B cell (primary cell): Measurements from ENCODE around the gene TCEANC2. TPM values are rescaled to one million over a fixed set of nuclear protein-coding genes. Genes with fewer than 3 reads are reported as not detected.

Experiments used
- ATAC-seq: fragments of 200-7000 bp; cut with Tn5 transposase; one replicate; pipeline ENCODE4 v1.10.0; 2021; ENCODE audit warnings: low read depth, mild to moderate bottlenecking, moderate number of reproducible peaks, moderate library complexity
- CTCF ChIA-PET: fragments of 350-600 bp; sonication (Branson Sonifier 250); formaldehyde crosslinking; loops from one replicate; lab custom pipeline; 2021; ENCODE audit warnings: antibody characterized with exemption, inconsistent platforms; lab: Charles Lee
- POLR2A ChIA-PET: fragments of 350-600 bp; sonication (Branson Sonifier 250); formaldehyde crosslinking; loops from one replicate; lab custom pipeline; 2021; ENCODE audit warnings: antibody characterized with exemption; lab: Charles Lee
- DNase-seq: peaks from one replicate; pipeline ENCODE4 v3.0.0; 2013
- H2AFZ ChIP-seq: 2 replicates; pipeline ENCODE4 v1.6.1; 2012; ENCODE audit warnings: mild to moderate bottlenecking, low read depth, low read length; ENCODE audit not compliant: insufficient read depth, poor library complexity, severe bottlenecking
- H3K27ac ChIP-seq, 2 donors: 1 replicate in 1 of 2; 2 replicates in 1 of 2; pipeline ENCODE4 v1.5.1; 2012 to 2013; ENCODE audit warnings: low read length in 2 of 2, mild to moderate bottlenecking in 2 of 2, moderate library complexity in 1 of 2
- H3K27me3 ChIP-seq, 4 experiments: fragments of 200-600 bp in 1 of 4; sonication (generic) in 1 of 4; replicated peaks in 1 of 4; 1 replicate in 2 of 4; 2 replicates in 2 of 4; pipeline versions ENCODE4 v1.6.1 to v1.7.0; 2013 to 2016; ENCODE audit warnings: low read length in 3 of 4, mild to moderate bottlenecking in 2 of 4, mixed read lengths in 1 of 4, moderate library complexity in 1 of 4; ENCODE audit not compliant: insufficient read depth in 4 of 4, control insufficient read depth in 3 of 4; ENCODE audit errors: control extremely low read depth in 1 of 4
- H3K36me3 ChIP-seq, 2 experiments: replicated peaks in 1 of 2; 1 replicate in 1 of 2; 2 replicates in 1 of 2; pipeline versions ENCODE4 v1.6.1 to v1.7.1; 2013; ENCODE audit warnings: low read length in 1 of 2; ENCODE audit not compliant: insufficient read depth in 2 of 2, control insufficient read depth in 1 of 2; ENCODE audit errors: control extremely low read depth in 1 of 2, extremely low read depth in 1 of 2
- H3K4me1 ChIP-seq, 2 donors: fragments of 200-600 bp in 1 of 2; sonication (generic) in 1 of 2; 1 replicate in 1 of 2; 2 replicates in 1 of 2; pipeline versions ENCODE4 v1.5.1 to v1.6.1; 2013 to 2017; ENCODE audit warnings: low read length in 2 of 2; ENCODE audit not compliant: control insufficient read depth in 2 of 2, insufficient read depth in 2 of 2
- H3K4me2 ChIP-seq: replicated peaks from 2 replicates; pipeline ENCODE3; 2012; ENCODE audit warnings: mild to moderate bottlenecking, low read depth, low read length; ENCODE audit not compliant: poor library complexity, severe bottlenecking
- H3K4me3 ChIP-seq, 5 experiments: fragments of 200-600 bp in 1 of 5; sonication (generic) in 1 of 5; 1 replicate in 3 of 5; 2 replicates in 2 of 5; pipeline versions ENCODE4 v1.5.1 to v1.7.0; 2011 to 2016; ENCODE audit warnings: low read length in 4 of 5, mild to moderate bottlenecking in 4 of 5, low read depth in 2 of 5, control low read depth in 1 of 5, moderate library complexity in 1 of 5; ENCODE audit not compliant: insufficient read depth in 1 of 5; ENCODE audit errors: control extremely low read depth in 1 of 5, extremely low read depth in 1 of 5
- H3K79me2 ChIP-seq: fragments of 200-600 bp; sonication (generic); one replicate; pipeline ENCODE4 v1.6.0; 2016; ENCODE audit warnings: low read length; ENCODE audit not compliant: control insufficient read depth, insufficient read depth
- H3K9ac ChIP-seq: fragments of 200-600 bp; sonication (generic); 2 replicates; pipeline ENCODE4 v1.6.1; 2017; ENCODE audit warnings: mild to moderate bottlenecking, low read length, moderate library complexity
- H3K9me3 ChIP-seq, 3 donors: one replicate each; pipeline versions ENCODE4 v1.6.1 to v1.7.1; 2013; ENCODE audit warnings: low read length in 2 of 3; ENCODE audit not compliant: control insufficient read depth in 2 of 3, insufficient read depth in 1 of 3; ENCODE audit errors: control extremely low read depth in 1 of 3
- H4K20me1 ChIP-seq: 2 replicates; pipeline ENCODE4 v1.6.0; 2012; ENCODE audit warnings: mild to moderate bottlenecking, low read length; ENCODE audit not compliant: insufficient read depth, control insufficient read depth, poor library complexity, severe bottlenecking
- H3K27ac Mint-ChIP-seq: one replicate; pipeline ENCODE4 v1.8.0; 2021; ENCODE audit warnings: mixed read lengths
- H3K27me3 Mint-ChIP-seq: one replicate; pipeline ENCODE4 v1.8.0; 2021; ENCODE audit warnings: mixed read lengths
- H3K4me1 Mint-ChIP-seq: one replicate; pipeline ENCODE4 v1.8.0; 2021; ENCODE audit warnings: mixed read lengths
- H3K4me3 Mint-ChIP-seq: one replicate; pipeline ENCODE4 v1.8.0; 2021; ENCODE audit warnings: mixed read lengths
- H3K9me3 Mint-ChIP-seq: one replicate; pipeline ENCODE4 v1.8.0; 2022; ENCODE audit warnings: mixed read lengths; ENCODE audit not compliant: insufficient read depth
- EZH2 ChIP-seq: IDR thresholded peaks from 2 replicates; pipeline ENCODE4 v1.6.1; 2012; ENCODE audit warnings: borderline replicate concordance, low read depth, mild to moderate bottlenecking, moderate library complexity, low read length; ENCODE audit not compliant: insufficient read depth, poor library complexity, severe bottlenecking
- WGBS: methylation state at CpG from one replicate; pipeline ENCODE4 v1.1.5; 2013; ENCODE audit warnings: missing lambda C conversion rate; ENCODE audit not compliant: insufficient coverage; 5-methylcytosine and 5-hydroxymethylcytosine counted together
- intact Hi-C: fragments of 100-400 bp; cut with micrococcal nuclease; formaldehyde crosslinking; loops from one replicate; pipeline ENCODE4 v1.10.0; 2022
- polyA plus RNA-seq: library from polyadenylated mRNA; depleted of rRNA; stranded (reverse); fragments of >200 nt; gene quantifications from 2 replicates; pipeline ENCODE4 v1.2.3, GENCODE V29; 2012
- total RNA-seq, 2 donors: library from RNA; stranded (reverse); fragments of 120-200 nt in 1 of 2; gene quantifications; 1 replicate in 1 of 2; 2 replicates in 1 of 2; pipeline versions ENCODE4 v1.2.3 to v1.2.4, GENCODE V29; 2013 to 2022
- TF ChIP-seq, protein P1 (sequence below): fragments of 200-600 bp; IDR thresholded peaks from one replicate; pipeline ENCODE4 v1.8.0; 2022; ENCODE audit warnings: antibody characterized with exemption, mild to moderate bottlenecking

The TCEANC2 gene
- total and polyA plus RNA-seq, 2 donors (not counting 1 experiment from before 2014, with no cell fraction given), result 8.0 to 15.9 TPM

DNA sequence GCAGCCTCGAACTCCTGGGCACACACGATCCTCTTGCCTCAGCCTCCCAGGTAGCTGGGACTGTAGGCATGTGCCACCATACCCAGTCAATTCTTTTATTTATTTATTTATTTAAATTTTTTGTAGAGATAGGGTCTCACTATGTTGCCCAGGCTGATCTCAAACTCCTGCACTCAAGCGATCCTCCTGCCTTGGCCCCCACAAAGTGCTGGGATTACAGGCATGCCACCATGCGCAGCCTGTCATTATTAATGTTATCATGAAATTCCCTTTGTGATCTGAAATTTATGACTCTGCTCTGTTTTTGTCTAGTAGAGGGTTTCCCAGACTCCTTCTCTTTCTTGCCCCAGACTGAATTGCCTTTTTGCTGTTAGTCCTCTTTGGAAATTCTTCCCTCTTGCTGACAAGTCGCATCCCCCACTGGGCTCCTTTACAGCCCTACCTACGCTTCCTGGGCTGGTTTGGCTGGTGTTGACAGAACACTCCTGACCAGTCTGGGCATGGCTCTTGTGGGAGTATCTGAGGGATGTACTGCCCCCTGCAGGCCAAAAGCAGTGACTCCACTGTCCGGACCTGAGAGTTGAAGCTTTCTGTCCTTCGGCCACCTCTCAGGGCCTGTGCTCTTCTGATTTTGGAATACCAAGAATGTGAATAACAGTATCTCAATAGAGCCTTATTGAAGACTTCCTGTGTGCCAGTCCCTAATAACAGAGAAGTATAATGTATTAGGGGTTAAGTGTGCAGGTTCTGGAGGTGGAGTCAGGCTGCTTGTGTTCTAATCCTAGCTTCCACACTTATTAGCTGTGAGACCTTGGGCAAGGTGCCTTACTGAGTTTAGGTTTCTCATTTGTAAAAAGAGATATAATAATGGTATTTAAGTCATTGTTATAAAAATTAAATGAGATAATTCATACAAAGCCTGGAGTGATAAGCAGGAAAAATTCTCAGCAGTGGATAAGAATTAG is 28.2 kb downstream of the TCEANC2 start:
- no peak overlapping the region for H3K27ac ChIP-seq
- WGBS, result 94% methylated on average over 2 of the region's 8 CpGs
- H3K9me3 ChIP-seq, result no peaks in the 10 kb centered on the region
- Mint-ChIP-seq H3K9me3 (no peaks in the 10 kb centered on the region), H3K27ac (no peak overlapping the region), H3K4me1 (peaks cover 4% of the 10 kb centered on the region), H3K27me3 (no peaks in the 10 kb centered on the region), H3K4me3 (no peak overlapping the region)
- no peaks in the 10 kb centered on the region for H3K4me1 ChIP-seq
- no peak overlapping the region for H3K9ac ChIP-seq
- ChIA-PET POLR2A (no interaction called here), CTCF (interaction anchor here (0.8 to 2.5 kb wide), 7 partner anchors 8 to 408 kb away, joined by 3 to 19 read pairs (median 6); no protein-coding TSS in a partner anchor)
- no peak overlapping the region for H2AFZ ChIP-seq
- no peak for TF ChIP-seq EZH2
- TF ChIP-seq, protein P1, sequence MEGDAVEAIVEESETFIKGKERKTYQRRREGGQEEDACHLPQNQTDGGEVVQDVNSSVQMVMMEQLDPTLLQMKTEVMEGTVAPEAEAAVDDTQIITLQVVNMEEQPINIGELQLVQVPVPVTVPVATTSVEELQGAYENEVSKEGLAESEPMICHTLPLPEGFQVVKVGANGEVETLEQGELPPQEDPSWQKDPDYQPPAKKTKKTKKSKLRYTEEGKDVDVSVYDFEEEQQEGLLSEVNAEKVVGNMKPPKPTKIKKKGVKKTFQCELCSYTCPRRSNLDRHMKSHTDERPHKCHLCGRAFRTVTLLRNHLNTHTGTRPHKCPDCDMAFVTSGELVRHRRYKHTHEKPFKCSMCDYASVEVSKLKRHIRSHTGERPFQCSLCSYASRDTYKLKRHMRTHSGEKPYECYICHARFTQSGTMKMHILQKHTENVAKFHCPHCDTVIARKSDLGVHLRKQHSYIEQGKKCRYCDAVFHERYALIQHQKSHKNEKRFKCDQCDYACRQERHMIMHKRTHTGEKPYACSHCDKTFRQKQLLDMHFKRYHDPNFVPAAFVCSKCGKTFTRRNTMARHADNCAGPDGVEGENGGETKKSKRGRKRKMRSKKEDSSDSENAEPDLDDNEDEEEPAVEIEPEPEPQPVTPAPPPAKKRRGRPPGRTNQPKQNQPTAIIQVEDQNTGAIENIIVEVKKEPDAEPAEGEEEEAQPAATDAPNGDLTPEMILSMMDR, result peak; percentile 74
- no peak overlapping the region for H3K4me2 ChIP-seq
- H4K20me1 ChIP-seq, result no peaks in the 10 kb centered on the region
- H3K4me3 ChIP-seq, result no peak overlapping the region
- H3K36me3 ChIP-seq, result peaks cover 0 to 10% of the 10 kb centered on the region in 2 experiments
- intact Hi-C loops, result no loop called here
- ATAC-seq, result peak; percentile 69
- H3K79me2 ChIP-seq, result no peaks in the 10 kb centered on the region
- H3K27me3 ChIP-seq, result no peaks in the 10 kb centered on the region
- DNase-seq, result peak; percentile 61

- Histone ChIP-seq H3K9me3 (no peaks in the 10 kb centered on the region), H3K27ac (no peak overlapping the region), H2AFZ (no peak overlapping the region), H3K4me2 (no peak overlapping the region), H3K9ac (no peak overlapping the region), H3K79me2 (no peaks in the 10 kb centered on the region), H3K27me3 (no peaks in the 10 kb centered on the region), H3K4me1 (no peaks in the 10 kb centered on the region), H3K4me3 (no peak overlapping the region), H4K20me1 (no peaks in the 10 kb centered on the region), H3K36me3 (peaks cover 0 to 25% of the 10 kb centered on the region in 2 experiments)
- DNase-seq, result no peak
- CTCF ChIA-PET, result interaction anchor here (1.2 kb wide), 1 partner anchor 11 kb away, joined by 3 read pairs; no protein-coding TSS in a partner anchor
- no peak for ATAC-seq
- Mint-ChIP-seq H3K27me3 (no peaks in the 10 kb centered on the region), H3K9me3 (no peaks in the 10 kb centered on the region), H3K27ac (no peak overlapping the region), H3K4me3 (no peak overlapping the region), H3K4me1 (peaks cover 4% of the 10 kb centered on the region)
- TF ChIP-seq EZH2, result no peak
- no CpG with 5 or more reads among the region's 2 CpGs for WGBS
- POLR2A ChIA-PET, result no interaction called here
- intact Hi-C loops, result no loop called here
These were observed 31.4 kb downstream of the TCEANC2 start for GRCh38 chr1:54084794-54085193.
